Hepatocyte (in vitro differentiated cells): ENCODE results near the gene IDH1.

Source experiments
- EZH2 ChIP-seq: fragments of 200-600 bp; sonication (generic); IDR thresholded peaks from 2 replicates; pipeline ENCODE4 v1.6.1; 2016; ENCODE audit warnings: antibody characterized with exemption, mild to moderate bottlenecking, borderline replicate concordance
- EZH2phosphoT487 ChIP-seq: fragments of 200-600 bp; sonication (generic); IDR thresholded peaks from one replicate; pipeline ENCODE4 v1.6.1; 2018; ENCODE audit warnings: antibody characterized with exemption, mild to moderate bottlenecking, low read depth, moderate library complexity; ENCODE audit not compliant: unreplicated experiment, severe bottlenecking
- TF ChIP-seq, protein P1 (sequence below): fragments of 200-600 bp; sonication (generic); IDR thresholded peaks from 2 replicates; pipeline ENCODE4 v1.5.1; 2016; ENCODE audit warnings: antibody characterized with exemption, mild to moderate bottlenecking; ENCODE audit not compliant: poor library complexity

DNA sequence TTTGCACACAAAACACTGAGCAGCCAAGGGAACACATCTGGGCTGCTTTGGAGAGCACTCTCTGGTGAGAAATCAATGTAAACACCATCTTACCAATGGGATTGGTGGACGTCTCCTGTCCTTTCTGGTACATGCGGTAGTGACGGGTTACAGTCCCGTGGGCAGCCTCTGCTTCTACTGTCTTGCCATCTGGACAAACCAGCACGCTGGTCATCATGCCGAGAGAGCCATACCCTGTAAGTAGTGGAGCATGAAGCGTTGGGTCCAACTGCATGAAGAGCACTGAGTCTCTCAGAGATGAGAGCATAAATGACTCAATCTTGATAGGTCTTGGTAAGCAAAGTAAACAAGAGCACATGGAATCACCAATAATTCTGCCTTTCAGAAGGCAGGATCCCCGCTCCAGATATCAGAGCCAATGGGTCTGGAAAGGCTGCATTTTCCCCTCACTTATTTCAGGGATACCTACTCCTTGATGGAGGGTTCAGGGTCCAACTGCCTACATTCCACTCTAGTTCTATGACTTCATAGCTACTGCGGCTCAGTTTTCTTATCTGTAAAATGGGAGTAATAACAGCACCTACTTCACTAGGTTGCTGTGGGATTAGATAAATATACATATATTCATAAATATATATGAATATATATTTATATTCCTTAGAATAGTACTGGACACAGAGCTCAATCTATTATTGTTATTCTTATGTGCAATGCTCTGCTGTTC, 14.9 kb downstream of the IDH1 start:
- TF ChIP-seq, protein P1, sequence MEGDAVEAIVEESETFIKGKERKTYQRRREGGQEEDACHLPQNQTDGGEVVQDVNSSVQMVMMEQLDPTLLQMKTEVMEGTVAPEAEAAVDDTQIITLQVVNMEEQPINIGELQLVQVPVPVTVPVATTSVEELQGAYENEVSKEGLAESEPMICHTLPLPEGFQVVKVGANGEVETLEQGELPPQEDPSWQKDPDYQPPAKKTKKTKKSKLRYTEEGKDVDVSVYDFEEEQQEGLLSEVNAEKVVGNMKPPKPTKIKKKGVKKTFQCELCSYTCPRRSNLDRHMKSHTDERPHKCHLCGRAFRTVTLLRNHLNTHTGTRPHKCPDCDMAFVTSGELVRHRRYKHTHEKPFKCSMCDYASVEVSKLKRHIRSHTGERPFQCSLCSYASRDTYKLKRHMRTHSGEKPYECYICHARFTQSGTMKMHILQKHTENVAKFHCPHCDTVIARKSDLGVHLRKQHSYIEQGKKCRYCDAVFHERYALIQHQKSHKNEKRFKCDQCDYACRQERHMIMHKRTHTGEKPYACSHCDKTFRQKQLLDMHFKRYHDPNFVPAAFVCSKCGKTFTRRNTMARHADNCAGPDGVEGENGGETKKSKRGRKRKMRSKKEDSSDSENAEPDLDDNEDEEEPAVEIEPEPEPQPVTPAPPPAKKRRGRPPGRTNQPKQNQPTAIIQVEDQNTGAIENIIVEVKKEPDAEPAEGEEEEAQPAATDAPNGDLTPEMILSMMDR: no peak
- TF ChIP-seq EZH2: no peak
- no peak for TF ChIP-seq EZH2phosphoT487
